HG03039 (cell line): ENCODE data around the gene EIF4EBP2.

Experiments
- ATAC-seq: cut with Tn5 transposase; IDR thresholded peaks from one replicate; pipeline ENCODE4 v1.9.1; 2021; ENCODE audit warnings: mild to moderate bottlenecking, moderate library complexity; ENCODE audit not compliant: unreplicated experiment

The EIF4EBP2 gene

DNA sequence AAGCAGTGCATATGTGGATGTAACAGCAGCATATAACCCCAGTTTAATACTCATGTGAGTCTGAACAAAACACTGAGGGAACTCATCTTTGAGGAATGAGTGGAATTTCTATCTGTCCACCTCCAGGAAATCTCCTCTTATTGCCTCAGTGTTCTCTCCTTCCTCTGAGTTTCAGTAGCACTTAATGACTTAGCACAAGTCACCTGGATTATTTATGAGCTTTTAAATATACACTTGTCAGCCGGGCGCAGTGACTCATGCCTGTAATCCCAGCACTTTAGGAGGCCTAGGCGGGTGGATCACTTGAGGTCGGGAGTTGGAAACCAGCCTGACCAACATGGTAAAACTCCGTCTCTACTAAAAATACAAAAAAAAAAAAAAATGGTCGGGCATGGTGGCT is 25.8 kb upstream of the EIF4EBP2 start:
- ATAC-seq = no peak

GRCh38 chr10:70379581-70380176 is 24.3 kb upstream of the EIF4EBP2 start:
- no peak for ATAC-seq

DNA sequence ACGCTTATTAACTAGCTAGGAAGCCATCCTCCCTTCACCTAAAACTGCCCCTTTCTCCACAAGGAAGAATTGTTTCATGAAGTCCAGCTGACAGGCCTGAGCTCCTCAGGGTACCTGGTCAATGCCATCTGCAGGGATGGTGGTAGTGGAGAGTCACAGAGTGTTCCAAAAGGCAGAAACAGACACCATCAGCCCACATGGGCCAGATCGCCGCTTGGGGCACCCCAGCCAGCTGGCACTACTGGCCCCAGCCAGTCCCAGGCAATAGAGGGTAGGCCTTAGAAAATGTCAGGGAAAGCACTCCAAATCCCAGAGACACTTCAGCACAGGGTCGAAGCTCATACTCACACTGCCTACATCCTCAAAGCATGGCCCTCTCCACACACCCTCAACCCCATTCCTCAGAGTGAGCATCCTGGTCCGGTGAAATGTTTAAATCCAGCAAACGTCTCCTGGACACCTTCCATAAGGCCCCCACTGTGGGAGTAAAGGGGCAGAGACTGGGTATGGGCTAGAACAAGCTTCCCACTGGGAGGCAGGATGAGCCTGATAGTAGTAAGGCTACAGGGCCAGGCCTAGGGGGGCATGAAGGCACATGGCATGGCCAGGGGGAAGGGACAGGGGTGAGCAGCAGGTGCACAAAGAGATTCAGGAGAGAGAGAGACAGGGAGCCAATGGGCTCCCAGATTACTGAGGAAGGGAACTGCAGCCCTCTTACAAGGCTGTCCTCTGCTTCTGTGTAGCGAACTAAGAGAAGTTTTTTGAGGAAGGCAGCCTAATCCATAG is 23.4 kb upstream of the EIF4EBP2 start:
- ATAC-seq = no peak

DNA sequence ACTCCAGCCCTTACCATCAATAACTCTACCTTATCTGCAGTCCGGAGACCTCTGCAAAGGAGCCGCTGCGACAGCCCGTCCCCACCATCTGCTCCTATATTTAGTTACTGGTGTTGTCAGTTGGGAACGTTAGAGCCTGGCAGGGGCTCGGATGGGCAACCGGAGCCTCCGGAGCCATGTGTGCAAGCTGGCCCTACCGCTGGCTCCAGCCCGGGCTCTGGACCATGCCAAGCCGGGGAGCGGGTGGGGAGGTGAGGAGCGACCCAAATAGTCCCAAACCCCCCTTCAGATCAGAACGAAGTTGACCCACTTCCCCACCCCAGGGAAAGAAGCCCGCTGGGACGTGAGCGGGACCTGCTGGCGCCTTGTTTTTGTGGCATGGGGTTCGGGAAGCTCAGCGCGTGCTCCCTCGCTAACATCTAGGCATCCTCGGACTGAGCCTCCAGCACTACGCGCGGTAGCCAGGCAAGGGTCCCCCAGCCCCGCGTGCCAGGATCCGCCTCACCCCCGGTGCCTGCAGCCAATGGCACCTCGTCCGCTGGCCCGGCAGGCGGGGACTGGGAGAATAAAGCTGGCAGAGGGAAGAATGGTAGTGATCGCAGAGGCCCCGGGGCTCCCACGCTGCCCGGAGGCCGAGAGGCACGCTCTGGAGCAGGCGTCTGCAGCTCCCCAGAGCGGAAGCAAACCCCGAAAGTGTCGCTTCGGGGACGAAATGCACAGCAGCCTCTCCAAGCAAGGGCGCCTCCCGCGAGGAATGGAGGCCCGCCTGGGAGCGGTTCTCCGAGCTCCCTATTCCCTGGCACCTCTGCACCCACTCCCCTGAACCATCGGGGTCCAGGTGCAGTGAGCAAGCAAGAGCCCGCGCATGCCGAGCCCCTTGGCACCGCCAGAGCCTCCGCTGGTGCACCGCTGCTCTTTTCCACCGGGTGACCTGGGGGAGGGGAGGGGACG is 22.2 kb upstream of the EIF4EBP2 start:
- peak; percentile 27 for ATAC-seq

DNA sequence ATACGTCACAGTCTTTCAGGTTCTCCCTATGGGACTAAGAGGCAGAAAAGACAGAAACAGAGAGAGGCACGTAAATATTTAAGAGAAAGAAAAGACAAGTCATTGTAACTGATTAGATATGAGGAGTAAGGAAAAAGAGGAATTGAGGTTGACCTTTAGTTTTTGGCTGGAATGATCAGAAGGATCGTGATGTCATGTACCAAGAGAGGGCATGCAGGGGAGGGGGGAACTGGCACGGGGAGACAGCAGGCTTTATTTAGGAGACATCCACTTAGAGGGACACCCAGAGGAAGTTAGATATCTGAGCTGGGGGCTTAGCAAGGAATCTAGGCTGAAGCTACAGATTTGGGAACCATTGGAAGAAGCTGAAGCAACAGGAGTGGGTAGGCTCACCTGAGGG is 12.3 kb upstream of the EIF4EBP2 start:
- ATAC-seq = no peak

- no peak for ATAC-seq
Measured at GRCh38 chr10:70396140-70396539, 7.8 kb upstream of the EIF4EBP2 start.

DNA sequence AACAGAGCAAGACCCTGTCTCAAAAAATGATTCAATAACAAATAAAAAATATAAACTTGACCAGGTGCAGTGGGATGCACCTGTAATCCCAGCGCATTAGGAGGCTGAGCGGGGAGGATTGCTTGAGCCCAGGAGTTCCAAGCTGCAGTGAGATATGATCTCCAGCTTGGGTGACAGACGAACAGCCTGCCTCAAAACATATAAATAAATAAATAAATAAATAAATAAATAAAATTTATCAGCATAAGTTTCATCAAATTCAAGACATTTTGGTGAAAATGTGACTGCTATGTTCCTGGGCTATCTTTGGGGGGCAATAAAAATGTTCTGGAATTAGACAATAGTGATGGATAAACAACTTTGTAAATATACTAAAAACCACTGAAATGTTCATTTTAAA is 4.8 kb upstream of the EIF4EBP2 start:
- ATAC-seq = no peak

DNA sequence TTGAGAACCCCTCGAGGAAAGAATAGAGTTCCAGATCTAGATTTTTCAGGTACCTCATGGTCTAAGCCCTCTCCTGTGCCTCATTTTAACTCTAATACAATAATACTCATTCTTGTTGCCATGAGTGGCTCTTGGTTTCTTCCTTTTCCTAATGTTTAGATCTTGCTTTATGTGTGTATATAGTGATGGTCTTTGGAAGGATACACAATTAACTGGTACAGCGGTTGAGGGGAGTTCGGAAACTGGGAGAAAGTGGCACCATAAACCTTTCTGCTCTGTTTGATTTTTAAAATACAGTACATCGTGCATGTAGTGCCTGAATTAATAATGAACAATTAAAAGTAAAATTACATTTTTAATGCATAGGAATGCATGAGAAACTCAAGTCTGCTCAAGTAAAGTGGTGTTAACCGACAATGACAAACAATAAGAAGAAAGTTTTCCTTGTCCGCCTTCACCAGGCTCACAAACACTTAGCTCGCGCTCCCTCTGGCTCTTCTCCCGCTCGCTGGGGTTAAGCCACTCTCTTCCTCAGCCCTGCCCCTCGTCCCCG is 386 bp upstream of the EIF4EBP2 start:
- no peak for ATAC-seq

- ATAC-seq = no peak
Measured at GRCh38 chr10:70404787-70405036, 767 bp downstream of the EIF4EBP2 start.

GRCh38 chr10:70405037-70405824 is 1.3 kb downstream of the EIF4EBP2 start:
- no peak for ATAC-seq

- ATAC-seq = no peak
Measured at GRCh38 chr10:70409772-70410171, 5.8 kb downstream of the EIF4EBP2 start.

GRCh38 chr10:70410608-70411007 is 6.7 kb downstream of the EIF4EBP2 start:
- ATAC-seq = no peak

DNA sequence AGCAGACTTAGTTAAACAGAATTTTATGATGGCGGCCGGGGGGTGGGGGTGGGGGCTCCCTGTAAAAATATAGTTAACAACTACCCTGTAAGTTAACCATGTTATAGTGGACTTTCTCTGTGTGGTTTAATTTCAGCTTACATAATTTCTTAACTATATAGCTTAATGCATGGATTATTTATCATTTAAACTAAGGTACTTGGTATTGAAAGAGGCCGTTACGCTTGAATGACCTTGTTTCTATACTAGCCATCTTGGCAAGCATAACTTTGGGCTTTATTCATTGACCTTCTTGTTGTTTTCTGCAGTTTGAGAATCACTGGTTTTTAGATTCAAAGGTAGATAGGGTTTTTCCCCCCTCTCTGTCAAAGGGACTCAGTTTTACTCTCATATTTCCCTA is 8.4 kb downstream of the EIF4EBP2 start:
- ATAC-seq = no peak

DNA sequence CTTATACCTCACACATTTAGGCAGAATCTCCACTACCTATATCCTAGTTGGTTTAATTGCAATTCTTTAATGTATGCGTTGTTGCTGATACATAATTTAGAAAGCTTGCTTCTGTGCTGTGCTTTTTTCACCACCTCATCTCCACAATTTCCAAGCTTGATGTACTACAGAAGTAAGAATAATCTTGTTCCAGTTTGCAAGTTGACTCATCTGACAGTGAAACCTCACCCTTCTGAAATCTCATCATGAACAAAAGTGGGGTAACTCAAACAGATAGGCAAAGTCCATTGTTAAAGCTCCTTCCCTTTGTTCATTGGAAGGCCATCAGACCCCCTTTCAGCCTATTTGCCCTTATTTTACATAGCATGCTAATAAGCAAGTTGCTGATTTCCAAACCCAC is 13.6 kb downstream of the EIF4EBP2 start:
- ATAC-seq = no peak

DNA sequence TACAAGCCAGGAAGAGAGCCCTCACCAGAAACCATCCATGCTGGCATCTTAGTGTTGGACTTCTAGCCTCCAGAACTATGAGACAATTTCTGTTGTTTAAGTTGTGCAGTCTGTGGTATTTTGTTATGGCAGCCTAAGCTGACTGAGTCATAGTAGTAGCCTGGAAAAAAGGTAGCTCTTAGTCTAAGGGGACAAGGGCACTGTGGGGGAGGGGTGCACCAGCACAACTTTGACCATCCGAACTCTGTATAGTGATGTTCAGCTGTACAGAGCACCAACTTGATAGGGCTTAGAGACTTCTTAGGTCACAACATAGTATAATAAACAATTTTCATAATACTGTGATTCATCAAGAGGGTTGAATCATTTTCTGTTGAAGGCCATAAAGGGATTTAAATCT is 14.3 kb downstream of the EIF4EBP2 start:
- ATAC-seq = no peak

- ATAC-seq = no peak
Measured at GRCh38 chr10:70418713-70419112, 14.8 kb downstream of the EIF4EBP2 start.

- no peak for ATAC-seq
Measured at GRCh38 chr10:70424320-70424719, 20.4 kb downstream of the EIF4EBP2 start.

DNA sequence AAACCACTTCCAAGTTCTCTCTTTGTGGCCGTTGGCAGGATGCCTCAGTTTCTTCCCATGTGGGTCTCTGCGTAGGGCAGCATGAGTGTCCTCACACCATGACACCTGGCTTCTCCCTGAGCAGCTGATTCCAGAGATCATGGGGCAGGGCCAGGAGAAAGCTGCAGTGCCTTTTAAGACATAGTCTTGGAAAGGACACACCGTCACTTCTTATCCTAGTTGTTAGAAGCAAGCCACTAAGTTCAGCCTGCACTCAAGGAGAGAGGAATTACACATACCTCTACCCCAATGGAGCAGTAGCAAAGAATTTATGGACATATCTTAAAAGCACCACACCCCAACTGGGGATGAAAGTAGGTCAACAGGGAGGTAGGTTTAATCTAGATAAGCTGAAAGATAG is 21.2 kb downstream of the EIF4EBP2 start:
- no peak for ATAC-seq

DNA sequence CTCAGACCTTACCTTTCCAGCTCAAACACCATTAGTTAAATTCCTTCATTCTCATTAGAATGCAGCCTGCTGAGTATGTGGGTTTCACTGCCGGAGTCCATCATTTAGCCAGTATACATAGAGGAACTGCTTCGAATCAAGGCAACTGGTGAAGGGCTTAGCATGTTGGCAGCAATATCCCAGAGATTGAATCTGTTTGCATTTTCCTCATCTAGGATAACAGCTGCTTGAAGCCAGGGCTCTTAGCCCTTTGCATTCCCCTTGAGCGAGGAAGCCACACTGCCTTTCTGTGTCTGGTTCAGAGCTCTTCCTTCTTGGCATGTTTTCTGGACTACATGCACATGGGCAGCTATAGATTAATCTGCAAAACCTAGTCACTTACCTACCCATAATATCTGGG is 22.9 kb downstream of the EIF4EBP2 start:
- ATAC-seq = no peak

- no peak for ATAC-seq
Measured at GRCh38 chr10:70430493-70431445, 26.8 kb downstream of the EIF4EBP2 start.
